GM06990 (cell line): Measurements from ENCODE around the gene OR2T10.
"Not testable (repeated sequence)": the region's sequence is repeated elsewhere in the genome, so short reads cannot be mapped to it uniquely, and the experiment has no call there.

Source experiments
- DNase-seq: peaks from one replicate; pipeline ENCODE4 v3.0.0-alpha.2; 2011; ENCODE audit not compliant: insufficient read length; ENCODE audit errors: extremely low read depth
- H3K27me3 ChIP-seq: replicated peaks from 2 replicates; pipeline ENCODE4 v1.6.0; 2011; ENCODE audit warnings: low read length; ENCODE audit not compliant: control insufficient read depth, insufficient read depth
- H3K36me3 ChIP-seq: 2 replicates; pipeline ENCODE4 v1.5.1; 2011; ENCODE audit warnings: low read length; ENCODE audit not compliant: control insufficient read depth, insufficient read depth
- H3K4me3 ChIP-seq: replicated peaks from 2 replicates; pipeline ENCODE4 v1.5.1; 2011; ENCODE audit warnings: low read depth, mild to moderate bottlenecking, control low read depth, low read length
- CTCF ChIP-seq: IDR thresholded peaks from 2 replicates; pipeline ENCODE4 v1.5.1; 2011; ENCODE audit warnings: low read length, control low read depth, mild to moderate bottlenecking, inconsistent platforms; ENCODE audit not compliant: insufficient read depth, poor library complexity, severe bottlenecking

OR2T10 gene

GRCh38 chr1:248597589-248597988 lies at the start of gene OR2T10:
TSS of gene OR2T10 (minus strand) at chr1:248597700. CDS start at chr1:248593768, 3,932 bp downstream.
- H3K36me3 ChIP-seq: no peaks in the 10 kb centered on the region
- no peak within 1 kb of the TSS for H3K4me3 ChIP-seq
- H3K27me3 ChIP-seq: no peaks in the 10 kb centered on the region
- DNase-seq: no peak
- TF ChIP-seq CTCF: no peak

GRCh38 chr1:248645178-248645577 lies 47.7 kb upstream of the OR2T10 start, which contains the start of gene OR2T35:
TSS of gene OR2T35 (minus strand) at chr1:248645278. CDS start at chr1:248639258, 6,020 bp downstream.
- not testable (repeated sequence) for H3K4me3 ChIP-seq

GRCh38 chr1:248642971-248643651 lies 45.6 kb upstream of the OR2T10 start:
- H3K27me3 ChIP-seq, H3K4me3 ChIP-seq, H3K36me3 ChIP-seq, DNase-seq: not testable (repeated sequence)

More at GRCh38 chr1:248645178-248645577, 47.7 kb upstream of the OR2T10 start, which contains the start of gene OR2T35:
- H3K36me3 ChIP-seq, DNase-seq, H3K27me3 ChIP-seq: not testable (repeated sequence)

- DNase-seq, H3K27me3 ChIP-seq, H3K4me3 ChIP-seq, H3K36me3 ChIP-seq: not testable (repeated sequence)
These were observed 44.1 kb upstream of the OR2T10 start for GRCh38 chr1:248641583-248641982.

GRCh38 chr1:248640906-248641305 lies 43.4 kb upstream of the OR2T10 start:
- H3K36me3 ChIP-seq, DNase-seq, H3K27me3 ChIP-seq, H3K4me3 ChIP-seq: not testable (repeated sequence)

GRCh38 chr1:248639652-248640051 lies 42.2 kb upstream of the OR2T10 start:
- not testable (repeated sequence) for H3K36me3 ChIP-seq, H3K27me3 ChIP-seq, DNase-seq, H3K4me3 ChIP-seq

- not testable (repeated sequence) for H3K4me3 ChIP-seq, H3K36me3 ChIP-seq, DNase-seq, H3K27me3 ChIP-seq
These were observed 39.1 kb upstream of the OR2T10 start for GRCh38 chr1:248636612-248637011.

GRCh38 chr1:248634991-248635390 lies 37.5 kb upstream of the OR2T10 start, which contains the start of gene OR2T11:
TSS of gene OR2T11 (minus strand) at chr1:248635091. CDS start at chr1:248627128, 7,963 bp downstream.
- not testable (repeated sequence) for H3K4me3 ChIP-seq, DNase-seq, H3K36me3 ChIP-seq, H3K27me3 ChIP-seq

GRCh38 chr1:248631354-248632008 lies 34.0 kb upstream of the OR2T10 start:
- Histone ChIP-seq H3K4me3 (no peak overlapping the region), H3K27me3 (no peaks in the 10 kb centered on the region), H3K36me3 (no peaks in the 10 kb centered on the region)
- no peak for TF ChIP-seq CTCF
- DNase-seq: no peak
